Hepatocyte (in vitro differentiated cells): ENCODE data around the gene TMEM145.

ENCODE experiments used
- EZH2 ChIP-seq: fragments of 200-600 bp; sonication (generic); IDR thresholded peaks from 2 replicates; pipeline ENCODE4 v1.6.1; 2016; ENCODE audit warnings: antibody characterized with exemption, mild to moderate bottlenecking, borderline replicate concordance
- TF ChIP-seq, protein P1 (sequence below): fragments of 200-600 bp; sonication (generic); IDR thresholded peaks from 2 replicates; pipeline ENCODE4 v1.5.1; 2016; ENCODE audit warnings: antibody characterized with exemption, mild to moderate bottlenecking; ENCODE audit not compliant: poor library complexity

DNA sequence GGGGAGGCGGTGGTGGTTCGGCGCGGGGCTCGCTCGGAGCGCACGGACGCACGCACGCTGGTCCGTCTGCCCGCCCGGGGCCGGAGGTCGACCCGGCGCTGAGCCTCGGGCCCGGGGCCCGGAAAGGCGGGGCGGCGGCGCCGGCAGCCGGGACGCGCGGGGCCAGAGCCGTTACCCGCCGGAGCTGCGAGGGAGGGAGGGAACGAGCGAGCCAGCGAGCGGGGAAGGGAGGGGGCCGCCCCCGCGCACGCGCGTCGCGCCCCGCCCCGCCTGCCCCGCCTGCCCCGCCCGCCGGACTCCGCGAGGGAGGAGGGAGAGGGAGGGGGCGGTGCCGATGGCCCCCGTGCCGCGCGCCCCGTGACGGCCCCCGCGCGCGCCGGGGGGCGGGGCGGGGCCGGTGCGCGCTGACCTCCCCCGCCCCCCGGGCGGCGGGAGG lies 29.0 kb upstream of the TMEM145 start:
- TF ChIP-seq, protein P1, sequence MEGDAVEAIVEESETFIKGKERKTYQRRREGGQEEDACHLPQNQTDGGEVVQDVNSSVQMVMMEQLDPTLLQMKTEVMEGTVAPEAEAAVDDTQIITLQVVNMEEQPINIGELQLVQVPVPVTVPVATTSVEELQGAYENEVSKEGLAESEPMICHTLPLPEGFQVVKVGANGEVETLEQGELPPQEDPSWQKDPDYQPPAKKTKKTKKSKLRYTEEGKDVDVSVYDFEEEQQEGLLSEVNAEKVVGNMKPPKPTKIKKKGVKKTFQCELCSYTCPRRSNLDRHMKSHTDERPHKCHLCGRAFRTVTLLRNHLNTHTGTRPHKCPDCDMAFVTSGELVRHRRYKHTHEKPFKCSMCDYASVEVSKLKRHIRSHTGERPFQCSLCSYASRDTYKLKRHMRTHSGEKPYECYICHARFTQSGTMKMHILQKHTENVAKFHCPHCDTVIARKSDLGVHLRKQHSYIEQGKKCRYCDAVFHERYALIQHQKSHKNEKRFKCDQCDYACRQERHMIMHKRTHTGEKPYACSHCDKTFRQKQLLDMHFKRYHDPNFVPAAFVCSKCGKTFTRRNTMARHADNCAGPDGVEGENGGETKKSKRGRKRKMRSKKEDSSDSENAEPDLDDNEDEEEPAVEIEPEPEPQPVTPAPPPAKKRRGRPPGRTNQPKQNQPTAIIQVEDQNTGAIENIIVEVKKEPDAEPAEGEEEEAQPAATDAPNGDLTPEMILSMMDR = no peak
- TF ChIP-seq EZH2 = no peak
